Lower leg skin (tissue), 3 donors: ENCODE measurements around the gene PTOV1.

ENCODE experiments used
- POLR2A ChIP-seq, 2 donors: fragments of 450-650 bp; IDR thresholded peaks; one replicate each; pipeline ENCODE4 v1.6.1; 2016 to 2017; ENCODE audit warnings: antibody characterized with exemption in 2 of 2, mild to moderate bottlenecking in 1 of 2, moderate library complexity in 1 of 2
- TF ChIP-seq, protein P1 (sequence below), 3 donors: fragments of 450-650 bp; IDR thresholded peaks; one replicate each; pipeline ENCODE4 v1.5.1; 2016; ENCODE audit warnings: antibody characterized with exemption in 3 of 3, mild to moderate bottlenecking in 3 of 3, moderate library complexity in 2 of 3

DNA sequence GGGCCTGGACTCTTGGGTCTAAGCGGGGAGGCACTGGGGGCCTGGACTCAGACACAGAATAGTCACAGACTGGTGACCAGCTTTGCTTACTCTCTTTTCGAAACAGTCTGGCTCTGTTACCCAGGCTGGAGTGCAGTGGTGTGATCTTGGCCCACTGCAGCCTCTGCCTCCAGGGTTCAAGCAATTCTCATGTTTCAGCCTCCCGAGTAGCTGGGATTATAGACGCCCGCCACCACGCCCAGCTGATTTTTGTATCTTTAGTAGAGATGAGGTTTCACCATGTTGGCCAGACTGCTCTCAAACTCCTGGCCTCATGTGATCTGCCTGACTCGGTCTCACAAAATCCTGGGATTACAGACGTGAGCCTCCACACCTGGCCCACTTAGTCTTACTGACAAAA is 21.8 kb upstream of the PTOV1 start:
- no peak for TF ChIP-seq POLR2A (IDR thresholded peaks at IDR 0.05)
- TF ChIP-seq, protein P1, sequence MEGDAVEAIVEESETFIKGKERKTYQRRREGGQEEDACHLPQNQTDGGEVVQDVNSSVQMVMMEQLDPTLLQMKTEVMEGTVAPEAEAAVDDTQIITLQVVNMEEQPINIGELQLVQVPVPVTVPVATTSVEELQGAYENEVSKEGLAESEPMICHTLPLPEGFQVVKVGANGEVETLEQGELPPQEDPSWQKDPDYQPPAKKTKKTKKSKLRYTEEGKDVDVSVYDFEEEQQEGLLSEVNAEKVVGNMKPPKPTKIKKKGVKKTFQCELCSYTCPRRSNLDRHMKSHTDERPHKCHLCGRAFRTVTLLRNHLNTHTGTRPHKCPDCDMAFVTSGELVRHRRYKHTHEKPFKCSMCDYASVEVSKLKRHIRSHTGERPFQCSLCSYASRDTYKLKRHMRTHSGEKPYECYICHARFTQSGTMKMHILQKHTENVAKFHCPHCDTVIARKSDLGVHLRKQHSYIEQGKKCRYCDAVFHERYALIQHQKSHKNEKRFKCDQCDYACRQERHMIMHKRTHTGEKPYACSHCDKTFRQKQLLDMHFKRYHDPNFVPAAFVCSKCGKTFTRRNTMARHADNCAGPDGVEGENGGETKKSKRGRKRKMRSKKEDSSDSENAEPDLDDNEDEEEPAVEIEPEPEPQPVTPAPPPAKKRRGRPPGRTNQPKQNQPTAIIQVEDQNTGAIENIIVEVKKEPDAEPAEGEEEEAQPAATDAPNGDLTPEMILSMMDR (IDR thresholded peaks at IDR 0.05) = no peak
